M059J (cell line): ENCODE data around the gene ATP5PD. TPM values are rescaled to one million over a fixed set of nuclear protein-coding genes. Genes with fewer than 3 reads are reported as not detected.
A peak's percentile ranks its signal among the peaks of the same experiment; 100 is the strongest.

ENCODE experiments used
- DNase-seq: peaks from one replicate; pipeline ENCODE4 v3.0.0-alpha.2; 2012; ENCODE audit warnings: low read depth
- total RNA-seq: library from RNA; depleted of rRNA; stranded (reverse); fragments of >200 nt; shearing (Covaris generic); gene quantifications from 2 replicates; pipeline ENCODE4 v1.2.3, GENCODE V29; 2014; rRNA removed

ATP5PD gene
- 440 and 491 TPM in 2 replicates for total RNA-seq

DNA sequence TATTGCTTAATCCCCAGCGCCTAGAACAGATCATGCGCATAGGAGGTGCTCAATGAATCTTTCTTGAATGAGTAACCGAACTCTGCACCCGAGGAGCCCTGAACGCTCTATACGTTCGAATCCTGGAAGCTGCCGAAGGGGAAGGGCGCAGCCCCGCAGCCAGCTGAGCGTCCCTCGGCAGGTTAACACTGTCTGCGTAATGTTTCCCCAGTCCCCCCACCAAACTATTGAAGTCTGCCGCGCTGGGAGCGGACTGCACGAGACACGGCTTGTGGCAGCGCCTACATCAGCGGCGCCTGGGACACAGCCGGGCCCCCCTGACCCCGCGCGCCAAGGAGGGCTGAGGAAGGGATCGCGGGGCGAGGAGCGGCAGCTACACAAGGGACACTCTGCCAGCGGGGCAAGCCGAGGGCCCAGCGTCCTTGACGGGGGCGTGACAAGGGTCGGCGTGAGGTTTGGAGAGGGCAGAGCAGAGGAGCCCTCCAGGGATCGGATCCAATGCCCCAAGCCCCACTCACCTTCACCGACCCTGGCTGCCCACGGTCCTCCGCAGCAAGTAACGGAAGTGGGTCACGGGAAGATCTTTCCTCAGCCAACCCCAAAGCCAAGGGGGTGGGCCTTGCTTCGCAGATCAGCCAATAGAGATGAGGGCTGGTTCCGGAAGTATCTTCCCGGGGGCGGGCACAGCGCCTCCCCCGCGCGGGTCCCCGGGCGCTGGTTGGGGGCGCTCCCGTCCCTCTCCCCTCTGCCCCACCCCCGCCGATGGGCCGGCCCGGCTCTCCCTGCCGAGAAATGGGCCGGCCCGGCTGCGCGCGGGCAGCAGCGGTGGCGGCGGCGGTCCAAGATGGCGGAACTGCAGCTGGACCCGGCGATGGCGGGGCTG lies at the start of gene ATP5PD, which contains the start of gene KCTD2:
Gene ATP5PD (minus strand): TSS at position 563 of the 883 bp plus-strand sequence. CDS start 4,319 bp downstream, outside the sequence.
Gene KCTD2 (plus strand): TSS at position 819 of the 883 bp plus-strand sequence. CDS start 26 bp downstream, at position 845.
- peak; percentile 94 for DNase-seq

DNA sequence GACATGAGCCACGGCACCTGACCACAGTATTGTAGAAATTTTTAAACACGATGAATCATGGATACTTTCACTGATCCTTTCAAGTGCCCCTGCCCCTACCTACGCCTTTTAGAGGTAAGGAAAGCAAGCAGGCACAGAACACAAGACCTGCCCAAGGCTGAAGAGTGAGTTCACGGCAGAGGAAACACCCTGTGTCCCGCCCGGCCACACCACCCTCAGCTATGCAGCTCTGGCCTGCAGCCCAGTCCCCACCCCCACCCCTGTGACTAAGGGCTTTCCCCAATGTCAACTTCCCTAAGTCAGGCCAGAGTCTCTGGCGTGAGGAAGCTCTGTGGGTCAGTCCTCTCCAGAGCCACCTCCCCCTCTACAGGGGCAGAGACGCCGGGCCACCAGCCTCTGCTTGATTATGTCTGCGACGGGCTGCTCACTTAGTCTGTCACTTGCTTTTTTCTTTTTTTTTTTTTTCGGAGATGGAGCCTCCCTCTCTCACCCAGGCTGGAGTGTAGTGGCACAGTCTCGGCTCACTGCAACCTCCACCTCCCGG lies 49.4 kb upstream of the ATP5PD start:
- peak; percentile 89 for DNase-seq

DNA sequence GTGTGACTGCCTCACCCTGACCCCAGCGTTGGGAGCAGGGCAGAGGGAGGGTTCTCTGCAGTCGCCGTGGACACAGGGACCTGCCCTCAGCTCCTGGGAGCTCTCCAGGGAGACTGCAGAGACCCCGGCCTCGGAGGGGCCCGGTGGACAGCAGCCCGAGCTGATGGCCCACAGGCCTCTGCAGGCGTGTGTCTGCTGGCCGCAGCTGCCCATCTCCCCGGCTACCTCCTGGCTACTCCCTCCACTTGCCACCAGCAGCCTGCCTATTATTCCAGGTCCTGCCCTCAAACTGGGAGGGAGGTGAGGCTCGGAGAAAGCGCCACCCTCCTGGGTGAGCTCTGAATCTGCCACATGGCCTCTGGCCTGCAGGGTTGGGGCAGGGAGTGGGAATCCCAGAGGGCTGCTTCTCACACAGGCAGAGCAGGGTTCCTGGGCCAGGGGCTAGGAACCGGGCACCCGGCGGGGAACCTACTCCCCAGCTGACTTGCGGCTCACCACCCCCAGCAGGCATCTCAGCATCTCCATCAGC lies 48.2 kb upstream of the ATP5PD start:
- no peak for DNase-seq

DNA sequence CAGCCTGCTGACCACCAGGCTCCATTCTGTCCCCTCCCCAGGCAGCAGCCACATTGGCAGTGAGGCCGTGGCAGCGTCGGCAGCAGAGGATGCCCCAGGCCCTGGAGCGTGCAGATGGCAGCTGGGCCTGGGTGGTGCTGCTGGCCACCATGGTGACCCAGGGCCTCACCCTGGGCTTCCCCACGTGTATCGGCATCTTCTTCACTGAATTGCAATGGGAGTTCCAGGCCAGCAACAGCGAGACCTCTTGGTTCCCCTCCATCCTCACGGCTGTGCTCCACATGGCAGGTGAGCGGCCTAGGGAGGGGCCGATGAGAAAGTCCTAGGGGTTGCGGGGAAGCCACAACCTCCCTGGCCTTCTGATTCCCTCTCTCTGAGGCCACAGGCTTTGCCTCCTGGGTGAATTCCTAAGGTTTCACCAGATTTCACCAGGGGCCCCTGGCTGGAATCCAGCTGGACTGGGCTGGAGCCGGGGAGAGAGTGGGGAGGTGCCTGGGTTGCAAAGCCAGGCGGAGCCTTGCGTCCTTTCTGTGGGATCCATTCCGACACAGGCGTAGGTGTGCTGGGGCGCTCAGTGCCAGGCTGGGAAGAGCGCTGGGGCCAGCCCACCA lies 46.9 kb upstream of the ATP5PD start:
- DNase-seq, result no peak

DNA sequence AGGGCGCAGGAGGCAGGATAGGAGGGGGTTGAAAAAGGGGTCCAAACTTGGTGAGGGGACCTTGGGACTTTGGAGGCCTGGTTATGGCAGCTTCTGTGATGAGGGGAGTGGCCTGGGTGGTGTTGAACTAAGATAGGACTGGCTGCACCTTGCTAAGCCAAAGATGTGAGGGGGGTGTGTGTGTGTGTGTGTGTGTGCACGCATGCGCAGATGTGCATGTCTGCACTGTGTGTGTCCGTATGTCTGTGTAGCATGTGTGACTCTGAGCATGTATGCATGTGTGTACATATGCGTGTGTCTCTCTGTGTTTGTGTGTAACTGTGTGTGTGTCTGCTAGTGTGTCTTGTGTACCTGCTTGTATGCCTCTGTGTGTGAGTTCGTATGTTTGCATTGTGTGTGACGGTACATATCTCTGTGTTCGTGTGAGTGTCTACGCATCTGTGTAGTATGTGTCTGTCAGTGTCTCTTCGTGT lies 45.1 kb upstream of the ATP5PD start:
- DNase-seq, result no peak

DNA sequence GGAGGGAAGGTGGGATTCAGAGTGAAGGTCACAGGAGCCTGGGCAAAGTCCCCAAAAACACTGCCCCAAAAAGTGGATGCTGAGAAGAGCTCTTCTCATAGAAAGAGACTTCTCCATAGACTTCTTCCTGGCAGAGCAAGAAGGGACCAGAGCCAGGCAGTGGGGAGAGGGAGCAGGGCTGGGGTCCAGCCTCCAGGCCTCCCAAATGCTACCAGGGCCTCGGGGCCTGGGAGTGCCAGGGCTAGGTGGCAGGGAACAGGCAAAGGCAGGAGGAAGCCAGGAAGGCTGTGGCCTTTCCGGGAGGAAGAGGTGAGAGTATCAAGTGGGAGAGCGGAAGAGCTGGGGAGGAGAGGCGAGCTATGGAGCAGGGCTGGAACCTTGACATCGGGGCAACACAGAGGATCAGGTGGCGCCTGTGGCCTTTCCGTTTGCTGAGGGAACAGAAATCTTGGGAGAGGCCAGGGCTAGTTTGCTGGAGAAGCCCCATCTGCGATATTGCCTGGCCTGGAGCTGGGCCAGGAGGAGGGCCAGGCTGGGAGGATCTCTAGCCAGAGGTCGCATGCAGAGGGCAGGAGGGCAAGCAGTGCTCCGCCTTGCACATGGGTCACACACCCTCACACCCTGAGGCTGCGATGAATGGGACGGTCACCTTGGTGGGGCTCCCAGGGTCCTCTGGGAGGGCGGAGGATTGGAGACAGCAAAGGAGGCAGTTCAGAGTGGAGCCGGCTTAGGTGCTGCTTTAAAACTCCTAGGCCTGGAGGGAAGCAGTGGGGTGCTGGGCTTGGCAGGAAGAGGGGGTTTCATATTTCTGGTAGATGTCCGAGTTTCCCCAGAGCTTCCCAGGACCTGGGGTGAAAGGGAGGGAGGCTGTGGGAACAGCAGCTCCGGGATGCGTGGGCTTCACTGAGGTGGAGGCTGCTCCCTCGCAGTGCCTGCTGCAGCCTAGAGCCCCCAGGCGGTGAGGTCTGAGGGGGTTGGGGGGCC lies 44.4 kb upstream of the ATP5PD start:
- no peak for DNase-seq

DNA sequence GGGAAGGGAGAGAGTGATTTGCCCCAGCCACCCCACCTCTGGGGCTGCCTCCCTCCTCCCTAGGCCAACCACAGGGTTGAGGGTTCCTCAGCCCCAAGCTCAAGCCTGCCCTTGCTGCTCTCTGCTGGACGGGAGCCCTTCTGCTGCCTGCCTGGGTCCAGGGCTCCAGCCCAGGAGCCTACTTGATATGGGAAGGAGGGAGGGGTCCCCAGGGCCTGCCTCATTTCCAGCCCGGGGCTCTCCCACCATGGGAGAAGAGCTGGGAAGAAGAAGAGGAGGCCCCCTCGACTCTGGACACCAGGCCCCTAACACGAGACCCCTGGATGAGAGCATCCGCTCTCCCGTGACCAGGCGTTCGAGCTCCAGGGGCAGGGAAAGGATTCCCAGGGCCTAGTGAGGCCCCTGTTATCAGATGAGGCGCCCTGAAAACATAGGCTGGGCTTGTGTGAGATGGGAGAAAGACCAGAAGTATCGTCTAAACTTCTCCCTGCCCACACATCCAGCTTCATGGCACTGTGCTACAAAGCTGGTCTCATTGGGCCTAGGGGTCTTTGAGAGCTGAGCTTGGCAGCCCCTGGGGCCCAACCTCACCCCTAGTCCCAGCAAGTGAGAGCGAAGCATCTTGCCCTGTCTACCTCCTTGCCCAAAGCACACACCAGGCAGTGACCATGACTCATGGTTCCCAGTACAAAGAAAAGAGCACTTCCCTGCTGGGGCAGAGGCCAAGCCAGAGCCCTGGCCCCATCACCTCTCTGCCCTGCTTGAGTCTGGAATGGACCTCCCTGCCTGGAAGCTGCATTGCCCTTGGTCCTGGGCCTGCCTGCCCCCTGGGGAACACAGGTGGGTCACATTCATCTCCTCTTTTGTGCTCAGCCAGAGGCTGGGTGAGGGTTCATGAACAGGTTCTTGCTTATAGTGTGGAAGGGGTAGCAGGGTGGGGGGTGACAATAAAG lies 42.0 kb upstream of the ATP5PD start:
- no peak for DNase-seq

DNA sequence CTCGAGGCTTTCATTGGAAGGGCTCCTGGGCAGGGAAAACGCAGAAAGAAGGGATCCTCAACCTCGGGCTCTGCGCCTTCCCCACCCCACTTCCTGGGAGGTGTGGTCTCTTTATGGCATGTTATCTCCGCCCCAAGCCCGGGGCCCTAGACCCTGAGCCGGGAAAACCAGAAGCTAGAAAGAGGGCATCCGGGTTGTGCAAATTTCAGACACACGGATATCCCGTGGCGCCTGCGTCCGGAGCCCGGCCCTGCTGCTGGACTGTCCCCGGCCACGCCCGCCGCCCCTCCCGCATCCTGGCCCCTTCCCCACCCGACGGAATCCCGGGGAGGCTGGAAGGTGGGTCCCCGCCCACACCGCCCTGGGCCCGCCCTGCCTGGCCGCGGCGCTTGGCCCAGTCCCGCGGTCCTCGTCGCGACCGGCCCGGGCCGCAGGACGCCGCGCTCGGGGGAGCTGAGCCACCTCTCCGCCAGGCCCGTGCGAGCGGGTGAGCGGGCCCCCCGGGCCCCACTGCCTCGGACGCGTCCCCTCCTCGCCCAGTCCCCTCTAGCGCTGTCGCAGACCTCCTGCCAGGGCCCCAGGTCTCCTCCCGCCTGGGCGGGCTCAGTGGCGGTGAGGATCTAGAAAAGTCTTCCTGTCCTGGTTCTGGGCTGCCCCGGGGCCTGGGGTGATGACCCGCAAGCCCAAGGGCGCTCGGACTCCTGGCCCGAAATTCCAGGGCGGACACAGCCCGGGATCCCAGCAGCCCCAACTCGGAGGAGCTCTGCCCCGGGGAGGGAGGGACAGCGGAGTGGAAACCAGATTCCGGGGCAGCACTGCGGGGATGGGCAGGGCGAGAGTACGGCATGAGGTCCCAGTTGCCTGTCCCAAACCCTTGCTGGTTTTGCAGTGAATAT lies 41.0 kb upstream of the ATP5PD start, which contains the start of gene SLC16A5:
Gene SLC16A5 (plus strand): TSS at position 397 of the 896 bp plus-strand sequence. CDS start 5,683 bp downstream, outside the sequence.
- no peak for DNase-seq

DNA sequence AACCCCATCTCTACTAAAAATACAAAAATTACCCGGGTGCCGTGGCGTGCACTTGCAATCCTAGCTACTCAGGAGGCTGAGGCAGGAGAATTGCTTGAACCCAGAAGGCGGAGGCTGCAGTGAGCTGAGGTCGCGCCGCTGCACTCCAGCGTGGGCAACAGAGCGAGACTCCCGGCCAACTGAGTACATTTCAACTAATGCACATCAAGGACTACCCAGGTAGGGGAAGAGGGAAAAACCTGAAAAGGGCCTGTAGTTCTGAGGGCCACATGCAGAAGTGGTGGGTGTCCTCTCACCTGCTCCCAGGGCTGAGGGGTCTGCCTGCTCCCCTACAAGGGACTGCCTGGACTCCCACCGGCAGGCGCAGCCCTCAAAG lies 40.4 kb upstream of the ATP5PD start:
- no peak for DNase-seq

DNA sequence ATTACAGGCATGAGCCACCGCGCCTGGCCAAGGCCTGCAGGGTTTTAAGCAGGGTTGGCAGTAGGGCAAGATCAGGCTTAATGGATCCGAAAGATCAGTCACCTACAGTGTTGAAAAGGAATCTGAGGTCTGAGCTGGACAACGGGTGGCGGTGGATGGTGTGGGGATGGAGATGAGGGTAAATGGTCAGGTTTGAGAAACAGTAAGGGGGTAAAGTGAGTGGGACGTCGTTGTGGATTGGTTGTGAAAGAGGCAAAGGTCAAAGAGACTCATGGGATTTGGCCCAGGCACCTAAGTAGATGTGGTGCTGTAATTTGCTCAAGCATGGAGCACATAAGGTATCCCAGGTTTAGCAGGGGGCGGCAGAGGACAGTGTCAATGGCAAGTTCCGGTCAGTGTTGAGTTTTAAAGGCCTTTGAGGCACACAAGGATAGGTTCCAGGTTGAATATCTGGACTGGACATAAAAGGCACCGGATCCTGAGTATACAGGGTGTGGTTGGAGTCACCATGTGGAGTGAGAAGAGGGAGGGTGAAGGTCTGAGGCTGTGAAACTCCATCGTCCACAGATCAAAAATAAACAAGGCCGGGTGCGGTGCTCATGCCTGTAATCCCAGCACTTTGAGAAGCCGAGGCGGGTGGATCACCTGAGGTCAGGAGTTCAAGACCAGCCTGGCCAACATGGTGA lies 39.9 kb upstream of the ATP5PD start:
- no peak for DNase-seq

DNA sequence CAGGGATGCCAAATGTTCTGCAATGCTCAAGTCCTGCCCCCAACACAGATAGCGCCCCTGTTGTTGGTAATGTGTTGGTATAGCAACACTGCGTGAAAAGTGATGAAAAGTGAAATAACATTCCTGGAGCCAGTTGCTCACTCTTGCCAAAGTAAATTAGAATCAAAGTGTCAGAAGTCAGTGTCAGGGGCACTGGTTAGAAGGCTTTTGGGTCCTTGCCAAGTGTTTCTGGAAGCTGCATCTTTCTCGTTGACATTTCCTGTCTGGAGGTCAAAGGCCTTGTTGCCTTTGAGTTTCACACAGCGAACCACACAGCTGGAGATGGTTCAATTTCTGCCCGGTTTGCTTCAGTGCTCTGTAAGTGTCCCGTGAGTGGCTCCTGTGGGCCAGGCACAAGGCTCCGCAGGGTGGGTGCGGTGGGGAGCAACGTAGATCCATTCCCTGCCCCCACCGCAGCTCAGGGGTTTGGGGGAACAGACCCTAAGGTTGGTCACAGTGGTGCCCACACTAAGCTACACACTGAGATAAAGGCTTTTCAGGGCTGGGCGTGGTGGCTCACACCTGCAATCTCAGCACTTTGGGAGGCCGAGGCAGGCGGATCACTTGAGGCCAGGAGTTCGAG lies 37.4 kb upstream of the ATP5PD start:
- DNase-seq, result peak; percentile 41

DNA sequence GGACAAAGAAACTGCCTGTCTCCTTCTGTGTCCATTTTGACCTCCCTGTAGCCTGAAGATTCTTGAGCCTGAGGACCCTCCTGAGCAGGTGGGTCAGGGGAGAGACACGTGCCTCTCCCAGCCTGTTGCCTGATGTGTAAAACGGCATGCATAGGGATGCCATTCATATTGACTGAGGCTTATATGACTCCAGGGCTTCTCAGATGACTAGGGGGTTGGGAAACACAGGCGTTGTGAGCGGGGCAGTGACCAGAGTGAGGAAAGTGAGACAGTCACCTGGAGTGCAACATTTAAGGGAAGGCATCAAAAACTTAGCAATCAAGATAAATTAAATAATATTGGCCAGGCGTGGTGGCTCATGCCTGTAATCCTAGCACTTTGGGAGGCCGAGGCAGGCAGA lies 35.9 kb upstream of the ATP5PD start:
- DNase-seq, result no peak

DNA sequence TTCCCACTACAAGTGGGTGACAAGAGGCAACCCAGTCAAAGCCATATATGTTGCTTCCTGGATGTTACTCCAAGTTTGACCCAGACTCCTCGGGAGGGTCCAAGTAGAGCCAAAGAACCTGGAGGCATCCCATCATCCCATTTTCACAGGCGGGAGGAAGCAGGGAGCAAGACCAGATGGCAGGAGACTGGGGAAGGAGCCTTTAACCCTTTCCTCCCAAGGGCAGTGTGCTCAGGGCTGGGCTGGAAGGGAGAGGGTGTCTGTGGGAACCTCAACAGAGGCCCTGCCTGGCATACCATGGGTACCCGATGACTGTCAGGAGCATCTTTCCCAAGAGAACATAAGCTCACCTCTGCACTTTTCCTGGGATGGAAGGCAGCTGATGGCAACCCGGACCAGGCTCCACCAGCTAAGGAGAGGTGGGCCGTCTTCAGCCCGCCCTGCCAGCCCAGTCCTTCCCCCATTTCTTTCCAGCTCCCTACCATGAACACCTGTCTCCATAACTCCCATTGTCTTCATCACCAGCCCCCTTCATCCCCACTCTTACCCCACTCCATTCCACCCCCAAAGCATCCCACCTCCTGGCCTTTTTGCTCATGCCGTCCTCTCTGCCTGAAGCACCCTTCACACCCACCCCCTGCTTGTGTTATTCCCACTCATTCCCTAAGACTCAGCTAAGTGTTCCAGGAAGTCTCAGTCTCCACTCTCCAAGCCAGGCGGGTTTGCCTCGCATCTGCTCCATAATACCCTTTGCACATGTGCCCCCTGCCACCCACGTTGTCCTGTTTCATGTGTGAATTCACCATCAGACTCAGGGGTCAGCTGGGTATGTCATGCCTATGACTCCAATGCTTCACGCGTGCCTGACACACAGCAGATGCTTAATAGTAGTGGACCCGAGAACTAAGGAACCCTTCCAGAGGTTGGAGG lies 35.1 kb upstream of the ATP5PD start:
- no peak for DNase-seq

DNA sequence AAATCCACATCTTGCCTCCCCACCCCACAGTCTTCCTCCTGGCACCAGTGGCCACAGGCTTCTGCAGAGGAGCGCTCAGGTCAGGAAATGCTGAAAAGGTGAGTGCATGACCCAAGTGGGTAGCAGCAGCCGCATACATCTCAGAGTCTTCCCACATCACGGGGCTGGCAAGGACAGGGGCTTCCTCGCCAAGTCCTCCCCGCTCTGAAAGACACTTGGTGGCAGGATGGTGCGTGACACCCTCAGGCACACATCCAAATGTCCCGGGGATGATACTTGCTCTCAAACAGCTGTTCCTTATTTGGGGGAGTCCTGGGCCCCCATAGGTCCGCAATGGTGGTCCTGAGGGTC lies 32.2 kb upstream of the ATP5PD start:
- DNase-seq, result no peak

DNA sequence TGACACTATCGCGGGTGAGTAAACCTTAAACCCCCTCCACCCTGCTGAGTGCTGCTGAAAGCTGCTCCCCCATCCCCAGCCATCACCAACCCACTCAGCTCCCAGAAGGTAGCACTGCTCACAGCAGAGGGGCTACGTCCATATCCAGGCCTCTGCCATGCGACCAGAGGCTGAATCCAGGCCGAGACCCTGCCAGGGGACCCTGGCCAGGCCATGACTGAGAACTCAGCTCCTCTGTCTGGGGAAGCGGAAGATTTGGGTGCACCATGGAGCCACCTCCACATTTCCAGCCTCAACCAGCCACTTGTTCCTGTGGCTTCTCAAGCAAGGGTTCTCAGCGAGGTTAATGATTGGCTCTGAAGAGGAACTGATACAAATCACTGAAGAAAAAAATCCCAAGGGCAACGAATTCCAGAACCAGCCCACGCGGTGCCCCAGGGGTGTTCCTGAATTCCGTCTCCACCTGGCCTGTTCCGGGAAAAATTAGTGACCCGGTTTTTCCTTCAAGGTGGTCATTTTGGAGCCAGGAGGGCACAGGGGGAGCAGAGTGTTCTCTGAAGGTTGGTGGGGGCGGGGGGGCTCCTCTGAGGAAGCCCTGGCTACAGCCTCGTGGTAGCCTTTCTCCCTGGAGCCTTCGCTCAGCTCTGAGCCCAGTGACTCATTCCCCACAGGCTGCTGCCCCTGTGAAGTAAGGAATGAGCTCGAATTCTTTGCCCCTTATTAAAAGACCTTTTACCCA lies 31.7 kb upstream of the ATP5PD start:
- DNase-seq, result peak; percentile 81
